Small intestine (tissue), 7 donors: ENCODE data around the gene SLC18A3. TPM values are rescaled to one million over a fixed set of nuclear protein-coding genes. Genes with fewer than 3 reads are reported as not detected.

Source experiments
- DNase-seq, 2 donors: peaks; one replicate each; pipeline versions ENCODE4 v3.0.0 to v3.0.0-alpha.2; 2013
- FAIRE-seq: peaks from 2 replicates; lab custom pipeline; 2012; peaks lifted over from hg19 to GRCh38; lab: Jason Lieb, UNC
- H3K27ac ChIP-seq, 3 donors: one replicate each; pipeline ENCODE4 v1.5.1; 2013; ENCODE audit warnings: low read length in 2 of 3, mild to moderate bottlenecking in 2 of 3, control low read depth in 1 of 3, inconsistent platforms in 1 of 3, low read depth in 1 of 3, moderate library complexity in 1 of 3
- H3K27me3 ChIP-seq, 3 donors: one replicate each; pipeline ENCODE4 v1.6.1; 2013; ENCODE audit warnings: low read length in 3 of 3, inconsistent platforms in 1 of 3; ENCODE audit not compliant: control insufficient read depth in 3 of 3, insufficient read depth in 3 of 3
- H3K36me3 ChIP-seq, 3 donors: one replicate each; pipeline ENCODE4 v1.6.1; 2013; ENCODE audit warnings: low read length in 3 of 3, inconsistent platforms in 1 of 3, low read depth in 1 of 3, mild to moderate bottlenecking in 1 of 3, moderate library complexity in 1 of 3; ENCODE audit not compliant: control insufficient read depth in 3 of 3, insufficient read depth in 2 of 3
- H3K4me1 ChIP-seq, 3 donors: one replicate each; pipeline ENCODE4 v1.6.1; 2013; ENCODE audit warnings: low read length in 2 of 3, inconsistent platforms in 1 of 3, low read depth in 1 of 3, mild to moderate bottlenecking in 1 of 3, moderate library complexity in 1 of 3; ENCODE audit not compliant: control insufficient read depth in 3 of 3, insufficient read depth in 2 of 3
- H3K4me3 ChIP-seq, 3 donors: one replicate each; pipeline ENCODE4 v1.5.1; 2013; ENCODE audit warnings: low read length in 3 of 3, control low read depth in 1 of 3, inconsistent platforms in 1 of 3, low read depth in 1 of 3, mild to moderate bottlenecking in 1 of 3, moderate library complexity in 1 of 3
- H3K9me3 ChIP-seq, 2 donors: one replicate each; pipeline ENCODE4 v1.6.1; 2013; ENCODE audit warnings: low read depth in 1 of 2, low read length in 1 of 2; ENCODE audit not compliant: control insufficient read depth in 2 of 2, insufficient read depth in 1 of 2
- WGBS, 3 donors: extraction: QIAGEN DNeasy Blood & Tissue Kit; methylation state at CpG; one replicate each; pipeline ENCODE4 v1.1.7; 2013; 5-methylcytosine and 5-hydroxymethylcytosine counted together
- polyA plus RNA-seq, 4 donors: library from polyadenylated mRNA; stranded (reverse) in 3 of 4; unstranded in 1 of 4; fragments of 200-250 nt in 3 of 4; fragments of 120-200 nt in 1 of 4; gene quantifications; one replicate each; pipeline versions ENCODE4 v1.2.1 to v1.2.3, GENCODE V29; 2013
- donor health status: healthy with polysubstance abuse.
- donor health status: control.
- donor health status: control.
- donor health status: Bipolar disorder and iron deficiency.
- donor health status: healthy.

The SLC18A3 gene
- polyA plus RNA-seq, 4 donors, result 0.07 to 2.7 TPM; not detected in 2

- Histone ChIP-seq H3K27me3 (no peaks in the 10 kb centered on the region), H3K36me3 (no peaks in the 10 kb centered on the region), H3K9me3 (peaks cover 0 to 4% of the 10 kb centered on the region in 2 donors), H3K4me3 (no peak overlapping the region), H3K4me1 (no peaks in the 10 kb centered on the region), H3K27ac (no peak overlapping the region)
- 85 to 91% (median 89%) methylated on average over 6 of the region's 6 CpGs for WGBS, 3 donors
- DNase-seq (no peak), FAIRE-seq (no peak)
These were observed 16.6 kb upstream of the SLC18A3 start for GRCh38 chr10:49593564-49593875.

- H3K4me1 ChIP-seq, result no peaks in the 10 kb centered on the region
- 60 to 73% (median 61%) methylated on average over 4 of the region's 4 CpGs for WGBS, 3 donors
- no peaks in the 10 kb centered on the region for H3K27me3 ChIP-seq
- H3K36me3 ChIP-seq, result no peaks in the 10 kb centered on the region
- H3K9me3 ChIP-seq, result peaks cover 0 to 4% of the 10 kb centered on the region in 2 donors
- H3K27ac ChIP-seq, result no peak overlapping the region
- DNase-seq, result no peak
- no peak overlapping the region for H3K4me3 ChIP-seq
- FAIRE-seq, result no peak
These were observed 16.1 kb upstream of the SLC18A3 start for GRCh38 chr10:49593998-49594397.

DNA sequence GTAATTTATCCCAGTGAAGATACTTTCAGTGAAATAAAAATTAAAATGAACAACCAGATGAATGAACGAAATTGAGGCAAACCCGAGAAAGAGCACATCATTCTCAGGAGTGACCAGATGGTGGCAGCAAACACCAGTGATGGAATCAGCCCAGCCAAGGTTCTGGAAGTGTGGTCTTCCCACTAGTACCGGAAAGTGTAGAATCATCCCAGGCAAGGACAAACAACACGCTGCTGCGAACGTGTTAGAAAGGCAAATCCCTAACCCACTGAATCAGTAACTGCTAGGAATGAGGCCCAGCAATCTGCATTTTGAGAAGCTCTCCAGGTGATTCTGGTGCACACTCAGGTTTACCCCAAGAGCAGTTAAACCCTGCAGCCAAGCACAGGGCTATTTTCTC lies 15.5 kb upstream of the SLC18A3 start:
- Histone ChIP-seq H3K9me3 (peaks cover 0 to 1% of the 10 kb centered on the region in 2 donors), H3K27ac (no peak overlapping the region), H3K27me3 (peaks cover 0 to 2% (median 0%) of the 10 kb centered on the region in 3 donors), H3K4me3 (no peak overlapping the region), H3K4me1 (no peaks in the 10 kb centered on the region), H3K36me3 (no peaks in the 10 kb centered on the region)
- no peak for FAIRE-seq
- peak; percentile 54 to 65 for DNase-seq
- 1 to 2% (median 1%) methylated on average over 6 of the region's 6 CpGs for WGBS, 3 donors

DNA sequence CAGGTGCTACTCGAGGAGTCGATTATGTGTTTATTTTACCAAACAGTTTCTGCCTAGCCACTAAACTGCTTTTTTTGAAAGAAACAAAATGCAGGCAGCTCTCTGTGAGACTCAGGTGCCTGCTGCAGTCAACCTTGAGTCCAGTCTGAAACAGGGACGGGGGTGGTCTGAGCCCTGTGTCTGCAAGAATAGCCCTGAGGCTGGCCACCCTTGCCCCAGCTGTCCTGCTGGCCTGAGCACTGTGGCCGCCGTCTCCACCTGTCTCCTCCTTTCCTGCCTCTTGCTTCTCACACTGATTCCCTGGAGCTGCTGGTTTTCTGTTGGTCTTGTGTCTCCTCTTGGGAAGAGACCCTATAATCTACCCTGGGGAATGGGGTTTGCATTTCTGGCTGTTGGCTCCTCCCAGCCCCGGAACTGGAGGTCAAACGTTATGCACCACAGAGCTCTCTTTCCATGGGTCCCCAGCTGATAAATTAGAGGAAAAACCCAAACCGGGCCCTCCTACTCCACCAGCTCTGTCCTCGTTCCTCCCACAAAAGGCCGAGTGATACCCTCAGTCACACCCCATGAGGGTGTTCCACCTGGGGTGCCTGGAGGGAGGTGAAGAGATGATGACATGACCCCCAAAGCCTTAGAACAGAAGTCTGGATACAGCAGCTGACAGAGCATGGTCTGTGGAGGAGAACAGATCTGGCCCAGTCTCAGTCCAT lies 15.0 kb upstream of the SLC18A3 start:
- DNase-seq, result no peak
- no peak overlapping the region for H3K27ac ChIP-seq
- H3K27me3 ChIP-seq, result peaks cover 0 to 3% (median 0%) of the 10 kb centered on the region in 3 donors
- no peaks in the 10 kb centered on the region for H3K9me3 ChIP-seq
- 58 to 72% (median 61%) methylated on average over 10 of the region's 10 CpGs for WGBS, 3 donors
- H3K36me3 ChIP-seq, result no peaks in the 10 kb centered on the region
- H3K4me3 ChIP-seq, result no peak overlapping the region
- H3K4me1 ChIP-seq, result no peaks in the 10 kb centered on the region
- FAIRE-seq, result no peak

GRCh38 chr10:49595713-49596492 lies 14.2 kb upstream of the SLC18A3 start:
- H3K27me3 ChIP-seq, result peaks cover 0 to 4% (median 0%) of the 10 kb centered on the region in 3 donors
- 74 to 76% (median 74%) methylated on average over 13 of the region's 13 CpGs for WGBS, 3 donors
- H3K9me3 ChIP-seq, result no peaks in the 10 kb centered on the region
- no peaks in the 10 kb centered on the region for H3K4me1 ChIP-seq
- FAIRE-seq, result no peak
- no peak for DNase-seq
- no peak overlapping the region for H3K4me3 ChIP-seq
- no peak overlapping the region for H3K27ac ChIP-seq
- H3K36me3 ChIP-seq, result no peaks in the 10 kb centered on the region

DNA sequence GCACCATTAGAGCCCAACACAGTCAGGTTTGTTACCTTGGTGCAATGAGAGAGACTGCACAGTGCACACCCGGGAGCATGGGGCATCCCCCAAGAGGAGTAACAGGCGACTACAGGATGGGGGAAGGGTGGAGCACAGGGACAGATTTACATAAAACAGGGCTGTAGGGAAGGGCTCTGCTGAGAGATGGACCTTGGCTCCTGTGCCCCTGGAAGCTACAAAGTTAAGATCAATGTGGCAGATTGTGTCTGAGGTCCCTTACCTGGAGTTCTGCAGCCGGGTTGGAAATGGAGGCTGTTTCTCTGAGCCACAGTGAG lies 13.7 kb upstream of the SLC18A3 start:
- Histone ChIP-seq H3K27ac (no peak overlapping the region), H3K4me3 (no peak overlapping the region), H3K27me3 (peaks cover 0 to 6% (median 0%) of the 10 kb centered on the region in 3 donors), H3K4me1 (no peaks in the 10 kb centered on the region), H3K9me3 (no peaks in the 10 kb centered on the region), H3K36me3 (no peaks in the 10 kb centered on the region)
- WGBS, 3 donors, result 16 to 37% (median 32%) methylated on average over 3 of the region's 3 CpGs
- no peak for DNase-seq
- no peak for FAIRE-seq

DNA sequence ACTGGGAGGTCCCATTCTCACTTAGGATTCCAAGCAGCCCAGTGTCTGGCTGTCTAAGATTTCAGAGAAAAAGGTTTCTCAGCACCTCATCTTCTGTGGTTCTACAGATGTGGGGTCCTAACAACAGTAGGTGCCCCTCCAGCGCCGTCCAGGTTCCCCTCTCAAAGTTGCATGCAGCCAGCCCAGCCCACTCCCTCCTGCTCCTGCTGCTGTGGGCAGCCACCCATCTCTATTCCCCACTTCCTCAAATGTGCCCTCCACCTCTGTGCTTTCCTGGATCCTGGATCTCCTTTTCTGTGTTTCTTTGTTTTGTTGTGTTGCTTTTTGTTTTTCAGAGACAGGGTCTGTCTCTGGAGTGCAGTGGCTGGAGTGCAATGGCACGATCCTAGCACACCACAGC lies 13.3 kb upstream of the SLC18A3 start:
- peaks cover 0 to 6% (median 0%) of the 10 kb centered on the region in 3 donors for H3K27me3 ChIP-seq
- 73 to 80% (median 75%) methylated on average over 3 of the region's 3 CpGs for WGBS, 3 donors
- H3K4me1 ChIP-seq, result no peaks in the 10 kb centered on the region
- no peaks in the 10 kb centered on the region for H3K9me3 ChIP-seq
- no peak overlapping the region for H3K27ac ChIP-seq
- DNase-seq, result no peak
- FAIRE-seq, result no peak
- no peaks in the 10 kb centered on the region for H3K36me3 ChIP-seq
- H3K4me3 ChIP-seq, result no peak overlapping the region

DNA sequence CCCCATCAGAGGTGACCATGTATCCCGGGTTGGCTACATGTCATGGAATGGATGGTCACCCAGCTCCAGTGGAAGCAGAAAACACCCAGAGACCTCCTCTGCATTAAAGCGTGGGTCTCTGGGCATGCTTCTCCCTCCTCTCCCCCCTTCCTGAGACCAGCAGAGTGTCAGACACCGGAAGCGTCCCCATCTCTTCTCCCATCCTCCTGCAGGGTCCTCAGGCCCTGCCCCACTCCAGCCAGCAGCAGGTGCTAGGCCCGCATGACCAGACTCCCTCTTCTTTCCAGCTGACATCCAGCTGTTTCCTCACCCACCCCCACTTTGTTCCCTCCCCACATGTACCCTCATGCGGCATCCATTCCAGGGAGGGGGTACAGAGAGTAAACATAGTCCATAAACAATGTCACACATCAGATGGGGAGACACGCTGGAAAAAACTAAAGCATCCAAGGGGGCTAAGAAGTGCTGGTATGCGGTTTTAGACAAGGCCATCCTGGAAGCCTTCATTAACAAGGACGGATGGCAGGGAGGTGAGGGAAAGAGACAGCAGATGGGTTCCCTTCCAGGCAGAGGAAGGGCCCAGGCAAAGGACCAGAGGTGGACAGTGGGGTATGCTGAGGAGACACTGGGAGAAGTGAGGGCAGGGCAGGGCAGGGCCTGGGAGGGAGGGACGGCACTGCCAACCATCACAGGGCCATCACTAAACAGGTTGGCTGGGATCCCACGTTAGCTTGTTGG lies 12.5 kb upstream of the SLC18A3 start:
- no peaks in the 10 kb centered on the region for H3K9me3 ChIP-seq
- H3K27me3 ChIP-seq, result peaks cover 0 to 7% (median 0%) of the 10 kb centered on the region in 3 donors
- no peak overlapping the region for H3K27ac ChIP-seq
- DNase-seq (no peak), FAIRE-seq (no peak)
- H3K36me3 ChIP-seq, result no peaks in the 10 kb centered on the region
- no peak overlapping the region for H3K4me3 ChIP-seq
- no peaks in the 10 kb centered on the region for H3K4me1 ChIP-seq
- WGBS, 3 donors, result 69 to 77% (median 75%) methylated on average over 11 of the region's 11 CpGs
